GM18907 (cell line): ENCODE results near the gene NAGS.
"Not testable (repeated sequence)": the region's sequence is repeated elsewhere in the genome, so short reads cannot be mapped to it uniquely, and the experiment has no call there.

ENCODE experiments used
- ATAC-seq: cut with Tn5 transposase; IDR thresholded peaks from one replicate; pipeline ENCODE4 v1.9.1; 2021; ENCODE audit warnings: mild to moderate bottlenecking, moderate library complexity; ENCODE audit not compliant: unreplicated experiment

Gene NAGS

DNA sequence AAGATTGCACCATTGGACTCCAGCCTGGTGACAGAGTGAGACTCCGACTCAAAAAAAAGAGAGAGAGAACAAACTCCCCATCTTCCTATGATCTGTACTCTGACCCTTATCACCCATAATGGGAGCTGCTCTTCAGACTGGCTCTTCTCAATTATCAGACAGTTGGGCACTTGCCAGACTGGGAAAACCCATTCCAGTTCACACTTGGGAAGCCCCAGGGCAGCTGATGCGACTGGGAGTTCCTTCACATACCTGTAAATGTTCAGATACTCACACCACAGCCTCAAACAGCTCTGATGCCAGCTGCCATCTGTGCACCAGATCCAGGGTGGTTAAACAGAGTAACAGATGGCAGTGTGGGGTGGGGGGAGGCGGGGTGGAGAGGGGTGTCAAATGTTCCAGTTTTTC is 34.2 kb downstream of the NAGS start:
- no peak for ATAC-seq

DNA sequence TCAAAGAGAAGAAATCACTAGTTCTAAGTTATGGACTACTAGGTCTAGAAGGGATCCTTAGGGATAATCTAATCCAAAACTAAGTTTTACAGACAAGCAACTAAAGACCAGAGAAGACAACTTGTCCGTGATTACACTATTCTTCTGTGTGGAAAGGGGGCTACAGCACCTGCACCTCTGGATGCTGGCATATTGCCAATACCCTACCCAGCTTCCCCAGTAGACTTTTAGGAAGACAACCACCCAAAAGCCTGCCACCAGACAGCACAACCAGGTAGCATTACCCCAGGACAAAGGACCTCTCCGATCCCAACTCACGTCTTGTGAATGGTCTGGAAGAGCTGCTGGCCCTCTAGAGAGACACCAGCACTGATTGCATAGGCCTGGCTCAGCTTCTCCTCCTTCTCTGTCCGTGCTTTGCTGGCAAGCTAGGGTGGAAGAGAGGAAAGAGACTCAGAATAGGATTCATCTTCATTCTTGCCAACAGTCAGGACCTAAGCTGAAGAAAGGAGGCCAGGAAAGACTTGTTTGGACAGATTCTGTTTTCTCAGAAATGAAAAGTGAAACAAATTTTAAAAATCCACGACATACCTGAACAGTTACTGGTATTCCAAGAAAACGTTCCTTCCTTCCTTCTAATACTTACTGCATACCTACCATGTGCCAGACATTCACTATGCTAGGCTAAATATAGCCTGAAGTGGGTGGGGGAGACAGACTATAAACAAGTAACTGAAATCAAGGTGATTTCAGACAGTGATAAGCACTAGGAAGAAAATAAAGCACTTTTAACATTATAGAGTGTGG is 35.6 kb downstream of the NAGS start:
- no peak for ATAC-seq

DNA sequence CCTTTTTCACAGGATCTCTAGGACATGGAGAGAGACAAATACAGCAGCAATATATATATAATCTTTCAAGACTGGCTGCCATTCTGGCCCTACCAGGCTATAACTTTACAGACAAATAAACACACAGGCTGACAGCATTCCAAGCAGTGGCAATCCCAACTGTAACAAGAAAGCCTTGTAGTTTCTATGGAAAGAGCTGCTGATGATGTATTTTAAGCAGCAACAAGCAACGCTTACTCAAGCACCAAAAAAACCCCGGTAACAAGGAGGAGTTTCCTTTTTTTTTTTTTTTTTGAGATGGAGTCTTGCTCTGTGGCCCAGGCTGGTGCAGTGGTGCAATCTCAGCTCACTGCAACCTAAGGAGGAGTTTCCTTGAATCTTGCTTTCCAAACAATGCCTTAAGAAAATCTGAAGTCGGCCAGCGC is 38.9 kb downstream of the NAGS start:
- no peak for ATAC-seq

DNA sequence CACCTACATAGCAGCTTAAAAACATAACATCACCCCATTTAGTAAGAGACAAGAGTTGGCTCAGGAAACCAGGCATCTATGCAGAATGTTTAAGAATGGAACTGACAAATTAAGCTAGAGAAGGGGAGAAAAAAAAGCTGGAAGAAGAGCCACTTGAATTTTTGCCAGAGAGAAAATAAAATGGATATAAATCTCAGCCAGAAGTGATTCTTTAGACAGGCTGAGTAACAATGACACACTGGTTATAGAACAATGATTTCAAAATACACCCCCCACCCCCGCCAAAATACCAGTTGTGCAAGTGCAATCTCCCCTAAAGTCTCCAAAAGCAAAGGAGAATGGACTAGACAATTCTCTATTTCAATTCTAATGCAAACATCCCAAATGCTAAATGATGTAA is 39.6 kb downstream of the NAGS start:
- ATAC-seq: no peak

DNA sequence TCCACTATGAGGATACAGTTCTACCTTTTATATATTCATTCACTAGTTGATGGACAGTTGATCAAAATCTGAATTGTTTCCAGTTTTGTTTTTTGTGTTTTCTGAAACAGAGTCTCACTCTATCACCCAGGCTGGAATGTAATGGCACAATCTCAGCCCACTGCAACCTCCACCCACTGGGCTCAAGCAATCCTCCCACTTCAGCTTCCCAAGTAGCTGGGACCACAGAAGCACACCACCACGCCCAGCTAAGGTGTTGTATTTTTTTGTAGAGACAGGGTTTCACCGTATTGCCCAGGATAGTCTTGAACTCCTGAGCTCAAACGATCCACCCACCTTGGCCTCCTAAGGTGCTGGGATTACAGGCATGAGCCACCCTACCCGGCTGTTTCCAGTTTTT is 41.1 kb downstream of the NAGS start:
- ATAC-seq: no peak

DNA sequence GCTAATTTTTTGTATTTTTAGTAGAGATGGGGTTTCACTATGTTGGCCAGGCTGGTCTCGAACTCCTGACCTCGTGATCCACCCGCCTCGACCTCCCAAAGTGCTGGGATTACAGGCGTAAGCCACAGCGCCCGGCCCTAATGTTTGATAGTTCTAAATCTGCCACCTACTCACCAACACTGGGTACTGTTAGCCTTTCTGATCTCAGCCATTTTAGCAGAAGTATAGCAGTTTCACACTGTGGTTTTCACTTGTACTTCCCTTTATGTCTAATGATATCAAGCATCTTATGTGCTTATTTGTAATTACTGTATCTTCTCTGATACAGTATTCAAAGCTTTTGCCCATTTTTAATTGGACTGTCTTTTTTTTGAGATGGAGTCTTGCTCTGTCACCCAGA is 42.5 kb downstream of the NAGS start:
- ATAC-seq: not testable (repeated sequence)

DNA sequence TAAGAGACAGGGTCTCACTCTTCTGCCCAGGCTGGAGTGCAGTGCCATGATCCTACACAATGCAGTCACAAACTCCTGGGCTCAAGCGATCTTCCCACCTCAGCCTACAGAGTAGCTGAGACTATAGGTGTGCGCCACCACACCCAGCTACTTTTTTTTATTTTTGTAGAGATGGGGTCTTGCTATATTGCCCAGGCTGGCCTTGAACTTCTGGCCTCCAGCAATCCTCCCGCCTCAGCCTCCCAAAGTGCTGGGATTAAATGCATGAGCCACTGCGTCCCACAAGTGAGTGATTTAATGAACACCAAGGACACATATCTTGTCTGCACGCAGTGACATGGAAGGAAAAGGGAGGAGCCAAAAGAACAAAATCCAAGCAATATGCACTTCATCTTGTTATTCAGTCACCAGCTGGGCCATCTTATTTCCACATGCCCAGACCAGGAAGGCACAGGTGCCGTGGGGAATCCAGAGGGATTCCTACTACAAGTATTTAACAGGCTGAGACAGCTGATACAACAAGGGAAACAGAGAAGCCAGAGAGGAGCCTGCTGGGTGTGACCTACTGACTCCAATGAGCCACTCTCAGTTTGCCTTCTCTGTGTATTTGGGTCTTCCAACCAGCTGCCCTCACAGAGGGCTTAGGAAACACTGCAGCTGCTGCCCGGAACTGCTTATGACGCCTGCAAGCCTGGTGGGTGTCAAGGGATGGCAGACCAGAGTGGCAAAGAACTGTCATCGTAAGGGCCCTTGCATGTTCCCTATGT is 45.1 kb downstream of the NAGS start:
- no peak for ATAC-seq

DNA sequence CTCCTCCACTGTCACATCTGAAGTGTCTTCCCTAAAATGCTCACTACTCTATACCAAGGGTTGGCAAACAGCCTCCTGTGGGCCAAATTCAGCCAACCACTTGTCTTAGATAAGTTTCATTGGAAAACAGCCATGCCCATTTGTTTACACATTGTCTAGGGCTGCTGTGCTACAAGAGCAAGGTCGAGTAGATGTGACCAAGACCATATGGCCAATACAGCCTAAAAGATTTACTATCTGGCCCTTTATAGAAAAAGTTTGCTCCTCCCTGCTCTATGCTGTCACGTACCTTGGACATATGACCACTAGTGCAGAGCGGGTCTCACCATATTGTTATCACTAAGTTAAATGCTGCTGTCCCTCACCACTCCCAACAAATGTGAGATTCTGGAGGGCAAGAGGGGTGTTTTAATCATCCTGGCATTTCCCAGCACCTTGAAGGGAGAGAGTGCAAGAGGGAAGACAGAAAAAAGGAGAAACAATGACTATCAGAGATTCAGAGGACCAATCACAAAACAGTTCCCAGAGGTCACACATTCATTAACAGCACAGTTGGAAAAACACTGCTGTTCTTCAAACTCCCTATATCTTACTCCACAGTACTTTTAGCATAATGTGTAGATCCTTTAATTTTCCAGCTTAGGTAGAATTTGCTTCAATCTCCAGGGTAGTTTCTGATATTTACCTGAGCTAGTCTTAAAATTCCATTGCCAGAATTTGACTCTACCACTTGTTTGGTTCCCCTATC is 48.9 kb downstream of the NAGS start:
- no peak for ATAC-seq
